ENCODE data around the gene TTC1.

DNA sequence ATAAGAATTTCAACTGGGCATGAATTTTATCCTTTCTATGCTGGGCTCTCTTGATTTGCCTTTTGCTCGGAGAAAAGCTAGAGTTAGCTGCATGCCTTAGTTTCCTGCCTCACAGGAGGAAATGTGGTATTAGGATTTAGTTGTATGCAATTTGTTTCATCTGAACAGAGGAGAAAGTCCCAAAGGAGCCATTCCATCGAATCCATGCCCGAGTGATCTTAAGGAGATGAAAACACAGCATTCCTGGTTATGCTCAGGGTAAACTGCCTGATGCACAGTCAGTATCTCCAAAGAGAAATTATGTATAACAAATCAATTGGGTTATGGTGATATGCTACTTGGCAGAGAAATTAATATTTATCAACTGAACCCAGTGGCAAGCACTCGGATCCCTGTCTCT is 51.1 kb downstream of the TTC1 start:
- TF ChIP-seq, protein P1, sequence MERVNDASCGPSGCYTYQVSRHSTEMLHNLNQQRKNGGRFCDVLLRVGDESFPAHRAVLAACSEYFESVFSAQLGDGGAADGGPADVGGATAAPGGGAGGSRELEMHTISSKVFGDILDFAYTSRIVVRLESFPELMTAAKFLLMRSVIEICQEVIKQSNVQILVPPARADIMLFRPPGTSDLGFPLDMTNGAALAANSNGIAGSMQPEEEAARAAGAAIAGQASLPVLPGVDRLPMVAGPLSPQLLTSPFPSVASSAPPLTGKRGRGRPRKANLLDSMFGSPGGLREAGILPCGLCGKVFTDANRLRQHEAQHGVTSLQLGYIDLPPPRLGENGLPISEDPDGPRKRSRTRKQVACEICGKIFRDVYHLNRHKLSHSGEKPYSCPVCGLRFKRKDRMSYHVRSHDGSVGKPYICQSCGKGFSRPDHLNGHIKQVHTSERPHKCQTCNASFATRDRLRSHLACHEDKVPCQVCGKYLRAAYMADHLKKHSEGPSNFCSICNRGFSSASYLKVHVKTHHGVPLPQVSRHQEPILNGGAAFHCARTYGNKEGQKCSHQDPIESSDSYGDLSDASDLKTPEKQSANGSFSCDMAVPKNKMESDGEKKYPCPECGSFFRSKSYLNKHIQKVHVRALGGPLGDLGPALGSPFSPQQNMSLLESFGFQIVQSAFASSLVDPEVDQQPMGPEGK (CRISPR knock-in tag; IDR thresholded peaks at IDR 0.05; ENCODE audit: borderline replicate concordance): no peak
- TF ChIP-seq ISL1 (CRISPR knock-in tag; IDR thresholded peaks at IDR 0.05): no peak
- no peak for TF ChIP-seq ZFP3 (CRISPR knock-in tag; IDR thresholded peaks at IDR 0.05)
- TF ChIP-seq ZNF8 (CRISPR knock-in tag; IDR thresholded peaks at IDR 0.05): no peak
- no peak for TF ChIP-seq ZFP30 (CRISPR knock-in tag; IDR thresholded peaks at IDR 0.05)
- TF ChIP-seq, protein P2, sequence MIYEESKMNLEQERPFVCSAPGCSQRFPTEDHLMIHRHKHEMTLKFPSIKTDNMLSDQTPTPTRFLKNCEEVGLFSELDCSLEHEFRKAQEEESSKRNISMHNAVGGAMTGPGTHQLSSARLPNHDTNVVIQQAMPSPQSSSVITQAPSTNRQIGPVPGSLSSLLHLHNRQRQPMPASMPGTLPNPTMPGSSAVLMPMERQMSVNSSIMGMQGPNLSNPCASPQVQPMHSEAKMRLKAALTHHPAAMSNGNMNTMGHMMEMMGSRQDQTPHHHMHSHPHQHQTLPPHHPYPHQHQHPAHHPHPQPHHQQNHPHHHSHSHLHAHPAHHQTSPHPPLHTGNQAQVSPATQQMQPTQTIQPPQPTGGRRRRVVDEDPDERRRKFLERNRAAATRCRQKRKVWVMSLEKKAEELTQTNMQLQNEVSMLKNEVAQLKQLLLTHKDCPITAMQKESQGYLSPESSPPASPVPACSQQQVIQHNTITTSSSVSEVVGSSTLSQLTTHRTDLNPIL (CRISPR knock-in tag; IDR thresholded peaks at IDR 0.05; ENCODE audit: low read depth): no peak
- TF ChIP-seq RARB (CRISPR knock-in tag; IDR thresholded peaks at IDR 0.05): no peak
- no peak for TF ChIP-seq ARNTL (CRISPR knock-in tag; IDR thresholded peaks at IDR 0.05; ENCODE audit: borderline replicate concordance, low read depth)
